Measurements from ENCODE around the gene MOB1B. TPM values are rescaled to one million over a fixed set of nuclear protein-coding genes. Genes with fewer than 3 reads are reported as not detected.
A peak's percentile ranks its signal among the peaks of the same experiment; 100 is the strongest.

Gene MOB1B
- total RNA-seq, 1 experiment from 2014 or later: 14.5 TPM

- POLR2A ChIA-PET (ENCODE audit: unreplicated experiment): no interaction called here
- CTCF ChIA-PET: interaction anchor here (0.6 kb wide), 1 partner anchor 807 kb away, joined by 3 read pairs; no protein-coding TSS in a partner anchor
- H3K79me2 ChIP-seq (ENCODE audit: low read depth): no peaks in the 10 kb centered on the region
Observed at GRCh38 chr4:71008196-71008595, 106.0 kb downstream of the MOB1B start.

DNA sequence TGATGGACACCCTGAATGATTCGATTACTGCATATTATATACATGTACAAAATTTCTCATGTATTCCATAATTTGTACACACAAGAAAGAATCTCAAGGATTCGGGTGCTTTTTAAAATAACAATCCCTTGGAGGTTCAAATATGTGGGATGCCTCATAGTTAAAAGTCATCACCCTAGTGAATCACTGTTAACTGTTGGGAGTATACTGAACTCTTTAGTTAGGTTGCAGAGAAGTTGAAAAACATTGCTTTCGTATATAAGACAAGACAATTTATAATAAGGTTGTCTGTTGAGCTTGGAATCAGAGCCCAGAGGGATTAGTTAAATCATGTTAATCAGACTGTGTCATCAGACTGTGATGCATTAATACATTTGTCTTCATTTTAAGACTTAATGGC is 106.9 kb downstream of the MOB1B start:
- Histone ChIP-seq H3K9me3 (ENCODE audit: insufficient read depth, low read depth) (no peaks in the 10 kb centered on the region), H3K4me3 (no peak overlapping the region), H3K9me2 (ENCODE audit: insufficient read depth) (no peaks in the 10 kb centered on the region), H3K36me3 (ENCODE audit: low read depth) (no peaks in the 10 kb centered on the region), H3K79me2 (ENCODE audit: low read depth) (no peaks in the 10 kb centered on the region), H3K27me3 (ENCODE audit: insufficient read depth, low read depth) (no peaks in the 10 kb centered on the region), H3F3A (ENCODE audit: insufficient read depth, low read depth) (no peaks in the 10 kb centered on the region), H3K27ac (no peak overlapping the region), H3K4me1 (replicated peaks; ENCODE audit: insufficient read depth) (no peaks in the 10 kb centered on the region), H2AFZ (no peak overlapping the region), H4K20me1 (ENCODE audit: insufficient read depth) (no peaks in the 10 kb centered on the region), H3K4me2 (no peak overlapping the region)
- POLR2A ChIA-PET (ENCODE audit: unreplicated experiment): no interaction called here
- CTCF ChIA-PET: interaction anchor here (1.4 kb wide), 1 partner anchor 15 kb away, joined by 16 read pairs; the partner anchor contains the start of gene DCK
- TF ChIP-seq CTCF (conservative IDR thresholded peaks at IDR 0.05): no peak
- TF ChIP-seq EZH2 (IDR thresholded peaks at IDR 0.05; ENCODE audit: low read depth): no peak
- intact Hi-C loops (cut with micrococcal nuclease; ENCODE audit: unreplicated experiment): no loop called here
- DNase-seq: no peak
- BruUV-seq (replicated peaks): no TSS peak

More at GRCh38 chr4:71008196-71008595, 106.0 kb downstream of the MOB1B start:
- DNase-seq: no peak
- H3K27ac ChIP-seq: no peak overlapping the region
- H3K4me2 ChIP-seq: no peak overlapping the region
- no TSS peak for BruUV-seq (replicated peaks)
- H3K4me1 ChIP-seq (replicated peaks; ENCODE audit: insufficient read depth): no peaks in the 10 kb centered on the region
- TF ChIP-seq EZH2 (IDR thresholded peaks at IDR 0.05; ENCODE audit: low read depth) (no peak), CTCF (conservative IDR thresholded peaks at IDR 0.05) (no peak)
- no peaks in the 10 kb centered on the region for H3K9me2 ChIP-seq (ENCODE audit: insufficient read depth)
- H3F3A ChIP-seq (ENCODE audit: insufficient read depth, low read depth): no peaks in the 10 kb centered on the region
- no peaks in the 10 kb centered on the region for H3K27me3 ChIP-seq (ENCODE audit: insufficient read depth, low read depth)
- no peaks in the 10 kb centered on the region for H4K20me1 ChIP-seq (ENCODE audit: insufficient read depth)
- no peaks in the 10 kb centered on the region for H3K9me3 ChIP-seq (ENCODE audit: insufficient read depth, low read depth)
- no peak overlapping the region for H3K4me3 ChIP-seq
- no peak overlapping the region for H2AFZ ChIP-seq
- intact Hi-C loops (cut with micrococcal nuclease; ENCODE audit: unreplicated experiment): no loop called here
- H3K36me3 ChIP-seq (ENCODE audit: low read depth): no peaks in the 10 kb centered on the region

DNA sequence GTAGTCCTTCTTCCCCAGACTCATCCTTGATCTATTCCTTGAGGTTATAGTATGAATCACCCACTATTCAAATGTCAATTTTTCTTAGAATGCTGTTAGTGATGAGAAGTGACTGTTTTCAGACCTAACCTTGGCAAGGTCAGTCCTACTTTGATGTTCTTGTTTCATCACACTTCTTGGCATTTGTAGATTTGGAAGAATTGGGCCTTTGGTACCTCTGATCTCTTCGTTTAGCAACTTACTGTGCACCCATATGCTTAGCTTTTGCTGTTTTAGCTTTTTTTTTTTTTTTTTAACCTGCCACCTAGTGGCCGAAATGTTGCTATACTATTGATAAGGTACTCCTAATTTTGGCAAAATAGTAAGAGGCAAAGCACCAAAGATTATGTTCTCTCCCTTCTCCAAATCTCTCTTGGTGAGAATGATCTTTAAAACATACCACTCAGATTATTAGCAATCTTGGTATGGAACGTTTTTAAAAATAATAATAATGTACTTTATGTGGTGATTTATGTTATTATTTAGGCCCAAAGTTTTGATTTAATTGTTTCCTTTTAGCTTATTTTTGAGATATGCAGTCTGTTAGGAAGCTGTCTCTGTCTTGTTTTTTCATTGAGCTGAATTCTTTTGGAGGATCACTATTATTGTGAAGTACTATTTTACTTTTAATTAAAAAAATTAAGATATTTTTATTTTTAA is 107.9 kb downstream of the MOB1B start:
- BruUV-seq (replicated peaks): no TSS peak
- Histone ChIP-seq H3K9me2 (ENCODE audit: insufficient read depth) (no peaks in the 10 kb centered on the region), H3K9me3 (ENCODE audit: insufficient read depth, low read depth) (no peaks in the 10 kb centered on the region), H3K27me3 (ENCODE audit: insufficient read depth, low read depth) (no peaks in the 10 kb centered on the region), H3K36me3 (ENCODE audit: low read depth) (no peaks in the 10 kb centered on the region), H3K27ac (no peak overlapping the region), H2AFZ (no peak overlapping the region), H3F3A (ENCODE audit: insufficient read depth, low read depth) (no peaks in the 10 kb centered on the region), H3K79me2 (ENCODE audit: low read depth) (no peaks in the 10 kb centered on the region), H4K20me1 (ENCODE audit: insufficient read depth) (no peaks in the 10 kb centered on the region), H3K4me1 (replicated peaks; ENCODE audit: insufficient read depth) (no peaks in the 10 kb centered on the region), H3K4me3 (no peak overlapping the region), H3K4me2 (no peak overlapping the region)
- intact Hi-C loops (cut with micrococcal nuclease; ENCODE audit: unreplicated experiment): loop anchor here (5.0 kb wide), 1 partner anchor 358 kb away; no protein-coding TSS in a partner anchor
- DNase-seq: peak in 1 of 2 experiments; percentile 39
- ChIA-PET CTCF (interaction anchor here (0.5 to 1.4 kb wide), 11 partner anchors 16 to 408 kb away, joined by 3 to 16 read pairs (median 3); partner anchors contain the start of gene DCK), POLR2A (ENCODE audit: unreplicated experiment) (no interaction called here)
- TF ChIP-seq CTCF (conservative IDR thresholded peaks at IDR 0.05) (peak; percentile 80), EZH2 (IDR thresholded peaks at IDR 0.05; ENCODE audit: low read depth) (no peak)
